SK-N-SH treated with all-trans-retinoic acid at 6 μM for 48 hours (cell line): Measurements from ENCODE around the gene KAT6B.
"Not testable (repeated sequence)": the region's sequence is repeated elsewhere in the genome, so short reads cannot be mapped to it uniquely, and the experiment has no call there.

Experiments
- ATAC-seq: fragments of 200-7000 bp; cut with Tn5 transposase; 3 replicates; pipeline ENCODE4 v1.9.1; 2020; ENCODE audit warnings: mild to moderate bottlenecking, moderate library complexity
- ARNTL ChIP-seq: fragments of 450-650 bp; formaldehyde crosslinking; IDR thresholded peaks from 2 replicates; pipeline ENCODE4 v1.5.0; 2020; ENCODE audit warnings: low read depth, mild to moderate bottlenecking, moderate library complexity, borderline replicate concordance
- BACH2 ChIP-seq: fragments of 250-450 bp; sonication (Bioruptor Pico); IDR thresholded peaks from 2 replicates; pipeline ENCODE4 v1.9.0; 2021; ENCODE audit warnings: mild to moderate bottlenecking, borderline replicate concordance
- CSDC2 ChIP-seq: fragments of 250-450 bp; sonication (Bioruptor Pico); IDR thresholded peaks from 2 replicates; pipeline ENCODE4 v1.5.0; 2020; ENCODE audit warnings: mild to moderate bottlenecking, moderate library complexity
- CSRNP3 ChIP-seq: fragments of 250-450 bp; sonication (Bioruptor Pico); IDR thresholded peaks from 2 replicates; pipeline ENCODE4 v1.5.1; 2021; ENCODE audit warnings: mild to moderate bottlenecking, moderate library complexity
- ESRRG ChIP-seq: fragments of 250-450 bp; sonication (Bioruptor Pico); IDR thresholded peaks from 2 replicates; pipeline ENCODE4 v1.6.1; 2021; ENCODE audit warnings: mild to moderate bottlenecking
- GLIS3 ChIP-seq: fragments of 250-450 bp; sonication (Bioruptor Pico); IDR thresholded peaks from 2 replicates; pipeline ENCODE4 v1.5.0; 2020; ENCODE audit warnings: mild to moderate bottlenecking, moderate library complexity
- ISL1 ChIP-seq: fragments of 250-450 bp; sonication (Bioruptor Pico); IDR thresholded peaks from 2 replicates; pipeline ENCODE4 v2.1.2; 2022; ENCODE audit warnings: mild to moderate bottlenecking, moderate library complexity
- OSR1 ChIP-seq: fragments of 250-450 bp; sonication (Bioruptor Pico); IDR thresholded peaks from 2 replicates; pipeline ENCODE4 v1.8.0; 2022; ENCODE audit warnings: moderate library complexity, mild to moderate bottlenecking, inconsistent platforms
- PATZ1 ChIP-seq: fragments of 250-450 bp; sonication (Bioruptor Pico); IDR thresholded peaks from 2 replicates; pipeline ENCODE4 v1.8.0; 2020; ENCODE audit warnings: mild to moderate bottlenecking, moderate library complexity, borderline replicate concordance
- POU6F1 ChIP-seq: fragments of 250-450 bp; sonication (Bioruptor Pico); IDR thresholded peaks from 2 replicates; pipeline ENCODE4 v1.8.0; 2021; ENCODE audit warnings: low read depth, mild to moderate bottlenecking, moderate library complexity, borderline replicate concordance
- PPARA ChIP-seq: fragments of 250-450 bp; sonication (Bioruptor Pico); IDR thresholded peaks from 2 replicates; pipeline ENCODE4 v1.5.0; 2020; ENCODE audit warnings: mild to moderate bottlenecking, borderline replicate concordance
- RARB ChIP-seq: fragments of 250-450 bp; sonication (Bioruptor Pico); IDR thresholded peaks from 2 replicates; pipeline ENCODE4 v1.8.0; 2021; ENCODE audit warnings: mild to moderate bottlenecking, moderate library complexity
- SNAI2 ChIP-seq: fragments of 250-450 bp; sonication (Bioruptor Pico); IDR thresholded peaks from 2 replicates; pipeline ENCODE4 v1.5.0; 2020; ENCODE audit warnings: mild to moderate bottlenecking, moderate library complexity
- TCF4 ChIP-seq: fragments of 250-450 bp; sonication (Bioruptor Pico); IDR thresholded peaks from 2 replicates; pipeline ENCODE4 v1.8.0; 2021; ENCODE audit warnings: mild to moderate bottlenecking, moderate library complexity, borderline replicate concordance
- TOX ChIP-seq: fragments of 250-450 bp; sonication (Bioruptor Pico); IDR thresholded peaks from 2 replicates; pipeline ENCODE4 v1.8.0; 2021; ENCODE audit warnings: mild to moderate bottlenecking, moderate library complexity, borderline replicate concordance
- TSHZ2 ChIP-seq: fragments of 250-450 bp; sonication (Bioruptor Pico); IDR thresholded peaks from 2 replicates; pipeline ENCODE4 v1.5.0; 2020; ENCODE audit warnings: mild to moderate bottlenecking, moderate library complexity
- ZC3H10 ChIP-seq: fragments of 250-450 bp; sonication (Bioruptor Pico); IDR thresholded peaks from 2 replicates; pipeline ENCODE4 v1.5.1; 2021; ENCODE audit warnings: mild to moderate bottlenecking, moderate library complexity
- ZFP3 ChIP-seq: fragments of 250-450 bp; sonication (Bioruptor Pico); IDR thresholded peaks from 2 replicates; pipeline ENCODE4 v1.5.0; 2020; ENCODE audit warnings: mild to moderate bottlenecking, moderate library complexity
- ZFP30 ChIP-seq: fragments of 450-650 bp; formaldehyde crosslinking; IDR thresholded peaks from 2 replicates; pipeline ENCODE4 v1.5.0; 2022; ENCODE audit warnings: mild to moderate bottlenecking, moderate library complexity
- ZNF565 ChIP-seq: fragments of 450-650 bp; formaldehyde crosslinking; conservative IDR thresholded peaks from 2 replicates; pipeline ENCODE4 v1.5.0; 2020; ENCODE audit warnings: low read depth, mild to moderate bottlenecking, moderate library complexity
- ZNF8 ChIP-seq: fragments of 450-650 bp; formaldehyde crosslinking; IDR thresholded peaks from 2 replicates; pipeline ENCODE4 v1.5.0; 2020; ENCODE audit warnings: mild to moderate bottlenecking, moderate library complexity

Gene KAT6B

GRCh38 chr10:74890460-74890859 lies 64.1 kb downstream of the KAT6B start (continued):
- TF ChIP-seq TCF4 (CRISPR knock-in tag) = no peak
- no peak for TF ChIP-seq ZFP3 (CRISPR knock-in tag)

GRCh38 chr10:74891053-74891452 lies 64.7 kb downstream of the KAT6B start:
- no peak for ATAC-seq
- TF ChIP-seq ZNF565 (CRISPR knock-in tag) = no peak
- TF ChIP-seq PATZ1 (CRISPR knock-in tag) = no peak
- TF ChIP-seq TCF4 (CRISPR knock-in tag) = no peak
- TF ChIP-seq ARNTL (CRISPR knock-in tag) = no peak
- TF ChIP-seq, all 23 proteins: peak for 0

- no peak for ATAC-seq
- TF ChIP-seq ESRRG (CRISPR knock-in tag) (no peak), PPARA (CRISPR knock-in tag) (no peak), ZFP30 (CRISPR knock-in tag) (no peak), ZC3H10 (CRISPR knock-in tag) (no peak), ZNF565 (CRISPR knock-in tag) (no peak), GLIS3 (CRISPR knock-in tag) (no peak), TOX (no peak), SNAI2 (no peak), CSRNP3 (CRISPR knock-in tag) (no peak), TCF4 (CRISPR knock-in tag) (no peak), CSDC2 (no peak), ZNF8 (CRISPR knock-in tag) (no peak), TSHZ2 (CRISPR knock-in tag) (no peak), POU6F1 (CRISPR knock-in tag) (no peak), BACH2 (CRISPR knock-in tag) (no peak)
These were observed 66.4 kb downstream of the KAT6B start for GRCh38 chr10:74892839-74893238.

- not testable (repeated sequence) for ATAC-seq
These were observed 66.9 kb downstream of the KAT6B start for GRCh38 chr10:74893329-74893728.

GRCh38 chr10:74896788-74897527 lies 70.6 kb downstream of the KAT6B start:
- ATAC-seq = no peak
- no peak for TF ChIP-seq ZC3H10 (CRISPR knock-in tag)
- no peak for TF ChIP-seq PATZ1 (CRISPR knock-in tag)
- no peak for TF ChIP-seq RARB (CRISPR knock-in tag)
- TF ChIP-seq ESRRG (CRISPR knock-in tag) = no peak
- TF ChIP-seq ISL1 = no peak
- no peak for TF ChIP-seq ARNTL (CRISPR knock-in tag)
- no peak for TF ChIP-seq TCF4 (CRISPR knock-in tag)
- TF ChIP-seq BACH2 (CRISPR knock-in tag) = no peak
- TF ChIP-seq TOX = no peak
- no peak for TF ChIP-seq CSRNP3 (CRISPR knock-in tag)
- TF ChIP-seq OSR1 (CRISPR knock-in tag) = no peak
- TF ChIP-seq ZNF565 (CRISPR knock-in tag) = no peak
